Activated CD4-positive, alpha-beta T cell treated with anti-CD3 and anti-CD28 coated beads, Interleukin-2, amount 50 U/mL, for 16 hours (primary cell): ENCODE measurements around the gene UBE4B.
A peak's percentile ranks its signal among the peaks of the same experiment; 100 is the strongest.
"Not testable (repeated sequence)": the region's sequence is repeated elsewhere in the genome, so short reads cannot be mapped to it uniquely, and the experiment has no call there.

Experiments
- DNase-seq: peaks from one replicate; pipeline ENCODE4 v3.0.0-alpha.2; 2020

Gene UBE4B

GRCh38 chr1:10179406-10180091 is 146.8 kb downstream of the UBE4B start:
- no peak for DNase-seq

- no peak for DNase-seq
These were observed 148.4 kb downstream of the UBE4B start for GRCh38 chr1:10181154-10181553.

- DNase-seq = no peak
These were observed 153.0 kb downstream of the UBE4B start for GRCh38 chr1:10185759-10186158.

- no peak for DNase-seq
These were observed 153.7 kb downstream of the UBE4B start for GRCh38 chr1:10186331-10187025.

GRCh38 chr1:10187026-10187334 is 154.2 kb downstream of the UBE4B start:
- no peak for DNase-seq

GRCh38 chr1:10188133-10188650 is 155.4 kb downstream of the UBE4B start:
- no peak for DNase-seq

- no peak for DNase-seq
These were observed 156.9 kb downstream of the UBE4B start for GRCh38 chr1:10189659-10190058.

GRCh38 chr1:10192263-10192662 is 159.5 kb downstream of the UBE4B start:
- no peak for DNase-seq

- DNase-seq = no peak
These were observed 160.5 kb downstream of the UBE4B start for GRCh38 chr1:10193288-10193687.

GRCh38 chr1:10195570-10195969 is 162.8 kb downstream of the UBE4B start:
- no peak for DNase-seq

GRCh38 chr1:10196976-10197375 is 164.2 kb downstream of the UBE4B start:
- no peak for DNase-seq

- DNase-seq = no peak
These were observed 167.9 kb downstream of the UBE4B start for GRCh38 chr1:10200620-10201019.

- no peak for DNase-seq
These were observed 171.4 kb downstream of the UBE4B start for GRCh38 chr1:10204003-10204642.

GRCh38 chr1:10205206-10205605 is 172.4 kb downstream of the UBE4B start:
- not testable (repeated sequence) for DNase-seq

GRCh38 chr1:10207810-10208209 is 175.1 kb downstream of the UBE4B start:
- DNase-seq = no peak

GRCh38 chr1:10208537-10208936 is 175.8 kb downstream of the UBE4B start:
- DNase-seq = no peak

GRCh38 chr1:10209590-10209904 is 176.8 kb downstream of the UBE4B start:
- no peak for DNase-seq

- DNase-seq = peak; percentile 98
These were observed 177.4 kb downstream of the UBE4B start, which contains the start of gene KIF1B for GRCh38 chr1:10209905-10210810. Gene KIF1B (plus strand): TSS chr1:10210570. CDS start chr1:10232329, 21,759 bp downstream.

GRCh38 chr1:10210841-10211804 is 178.4 kb downstream of the UBE4B start:
- DNase-seq = peak; percentile 57

GRCh38 chr1:10211805-10212410 is 179.2 kb downstream of the UBE4B start:
- DNase-seq = peak; percentile 58

- no peak for DNase-seq
These were observed 179.7 kb downstream of the UBE4B start for GRCh38 chr1:10212476-10212875.
